SHP77 (cell line): Measurements from ENCODE around the gene DNAJA3.

Experiments used
- DNase-seq, 2 experiments: peaks; one replicate each; lab custom pipeline; 2025; lab: John Stamatoyannopoulos, UW

The DNAJA3 gene

DNA sequence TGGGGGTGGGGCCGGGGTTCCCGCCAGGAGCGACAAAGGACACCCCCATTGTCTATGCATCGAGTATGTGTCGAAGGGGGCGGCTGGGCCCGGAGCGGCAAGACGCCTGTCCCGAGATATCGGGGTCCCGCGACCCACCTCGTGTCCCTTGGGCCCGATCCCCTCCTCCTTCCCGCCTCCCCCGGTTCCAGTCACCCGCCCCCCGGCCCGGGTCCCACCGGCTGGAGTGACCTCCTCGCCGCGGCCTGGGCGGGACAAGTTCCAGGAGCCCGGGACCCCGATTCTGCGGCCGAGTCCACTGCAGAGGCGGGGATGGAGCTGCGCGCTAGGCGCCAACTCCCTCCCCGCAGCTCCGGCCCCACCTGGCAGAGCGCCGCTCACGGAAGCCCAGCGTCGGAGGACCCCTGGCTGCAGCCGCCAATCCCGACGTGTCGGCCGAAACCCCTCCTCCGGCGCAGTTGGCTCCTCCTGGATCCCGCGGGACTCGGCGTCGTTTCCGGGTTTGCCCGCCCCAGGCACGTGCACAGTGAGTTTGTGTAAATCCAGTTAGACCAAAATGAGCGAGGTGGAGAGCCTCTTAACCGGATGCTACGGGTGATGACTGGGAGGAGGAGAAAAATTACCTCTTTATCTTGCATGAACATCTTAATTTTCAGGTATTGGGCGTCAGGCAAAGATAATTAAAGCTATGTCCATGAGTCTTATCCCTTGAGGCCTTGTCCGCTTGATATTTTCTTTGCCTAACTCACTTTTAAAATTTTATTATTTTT, 48.7 kb downstream of the DNAJA3 start, which contains the start of gene NMRAL1:
Gene NMRAL1 (minus strand): TSS at position 434 of the 770 bp plus-strand sequence. CDS start 493 bp downstream, outside the sequence.
- peak; percentile 94 to 97 for DNase-seq

GRCh38 chr16:4475880-4476788, 50.5 kb downstream of the DNAJA3 start, which contains the start of gene HMOX2:
HMOX2 (plus strand) TSS chr16:4476398; CDS start chr16:4505525, 29,127 bp downstream.
- peak; percentile 85 to 90 for DNase-seq

- peak in 1 of 2 experiments; percentile 17 for DNase-seq
These were observed 52.3 kb downstream of the DNAJA3 start for GRCh38 chr16:4477966-4478365.

- DNase-seq: no peak
These were observed 55.9 kb downstream of the DNAJA3 start for GRCh38 chr16:4481526-4481925.

- no peak for DNase-seq
These were observed 56.3 kb downstream of the DNAJA3 start for GRCh38 chr16:4481963-4482362.

GRCh38 chr16:4486126-4486893, 60.6 kb downstream of the DNAJA3 start:
- DNase-seq: no peak

GRCh38 chr16:4487955-4488498, 62.4 kb downstream of the DNAJA3 start:
- no peak for DNase-seq

DNA sequence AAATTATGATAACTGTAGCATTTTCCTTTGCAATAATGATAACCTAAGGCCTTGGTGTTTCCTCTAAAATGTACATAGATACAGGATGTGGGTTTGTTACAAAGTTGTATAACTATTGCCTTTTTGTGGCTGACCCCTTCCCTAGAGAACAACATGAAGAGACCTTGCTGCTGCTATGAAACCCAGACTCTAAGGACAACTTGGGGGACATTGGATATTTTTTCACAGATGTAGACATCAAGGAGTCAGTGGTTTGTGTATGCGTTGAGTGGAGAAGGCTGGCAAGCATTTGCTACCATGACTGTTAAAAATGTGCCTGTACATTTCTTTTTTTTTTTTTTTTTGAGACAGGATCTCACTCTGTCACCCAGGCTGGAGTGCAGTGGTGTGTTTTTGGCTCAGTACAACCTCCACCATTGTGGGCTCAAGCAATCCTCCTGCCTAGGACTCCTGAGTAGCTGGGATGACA, 62.9 kb downstream of the DNAJA3 start:
- DNase-seq: no peak

DNA sequence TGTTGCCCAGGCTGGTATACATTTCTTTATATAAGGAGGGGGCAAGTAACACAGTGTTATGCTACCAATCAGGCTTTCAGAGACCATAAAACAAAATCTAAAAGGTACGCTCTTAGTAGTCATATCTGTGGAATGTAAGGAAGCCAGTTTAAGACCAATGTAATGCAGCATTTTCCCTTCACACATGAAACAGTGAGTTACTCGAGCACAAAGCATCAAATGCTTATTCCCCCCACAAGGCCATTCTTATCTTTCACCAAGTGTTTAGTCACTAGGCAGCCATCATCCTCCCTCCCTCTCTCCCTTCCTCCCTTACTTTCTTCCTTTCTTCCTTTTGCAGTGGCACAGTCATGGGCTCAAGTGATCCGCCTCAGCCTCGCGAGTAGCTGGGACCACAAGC, 63.4 kb downstream of the DNAJA3 start:
- no peak for DNase-seq

- no peak for DNase-seq
These were observed 66.2 kb downstream of the DNAJA3 start for GRCh38 chr16:4491898-4492297.

GRCh38 chr16:4494746-4495490, 69.2 kb downstream of the DNAJA3 start:
- no peak for DNase-seq

- DNase-seq: no peak
These were observed 70.1 kb downstream of the DNAJA3 start for GRCh38 chr16:4495766-4496165.

DNA sequence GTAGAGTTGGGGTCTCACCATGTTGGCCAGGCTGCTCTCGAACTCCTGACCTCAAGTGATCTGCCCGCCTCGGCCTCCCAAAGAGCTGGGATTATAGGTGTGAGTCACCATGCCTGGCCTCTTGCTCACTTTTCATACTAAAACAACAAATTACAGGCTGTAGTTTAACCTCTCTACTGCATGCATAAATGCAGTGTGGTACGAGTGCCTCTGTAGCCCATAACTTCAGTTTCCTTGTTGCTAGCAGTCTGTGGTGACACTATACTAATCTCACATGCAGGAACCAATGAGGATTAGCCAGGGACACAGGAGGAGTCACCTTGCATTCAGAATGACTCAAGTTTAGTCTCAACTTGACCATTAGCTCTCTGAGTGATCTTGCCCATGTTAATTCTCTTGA, 70.6 kb downstream of the DNAJA3 start:
- no peak for DNase-seq

DNA sequence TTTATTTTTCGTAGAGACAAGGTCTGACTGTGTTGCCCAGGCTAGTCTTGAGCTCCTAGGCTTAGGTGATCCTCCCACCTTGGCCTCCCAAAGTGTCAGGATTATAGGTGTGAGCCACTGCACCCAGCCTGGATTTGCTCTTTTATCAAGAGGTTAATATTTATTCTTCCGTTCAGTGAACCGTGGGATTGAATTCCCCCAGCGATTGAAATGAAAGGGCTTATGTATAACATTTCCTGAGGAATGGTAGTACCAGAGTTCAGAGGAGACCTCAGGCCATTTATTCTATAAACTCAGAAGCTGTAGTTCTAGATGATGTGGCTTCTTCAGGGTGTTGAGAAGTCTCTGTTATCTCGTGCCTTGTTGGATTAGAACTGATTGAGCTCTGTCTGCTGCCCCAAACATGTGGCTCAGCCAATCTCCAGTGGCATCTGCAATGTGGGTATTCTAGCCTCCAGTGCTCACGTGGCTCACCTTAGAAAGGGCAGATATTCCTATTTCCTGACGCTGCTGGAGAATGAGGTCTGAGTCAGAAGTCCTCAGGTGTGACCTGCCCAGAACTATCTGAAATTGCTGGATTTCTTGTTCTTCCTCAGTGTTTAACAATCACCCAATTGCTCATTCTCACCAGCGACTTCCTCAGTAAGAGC, 73.0 kb downstream of the DNAJA3 start:
- DNase-seq: no peak

- DNase-seq: no peak
These were observed 73.5 kb downstream of the DNAJA3 start for GRCh38 chr16:4499196-4499555.

- DNase-seq: no peak
These were observed 74.6 kb downstream of the DNAJA3 start for GRCh38 chr16:4500272-4500671.

DNA sequence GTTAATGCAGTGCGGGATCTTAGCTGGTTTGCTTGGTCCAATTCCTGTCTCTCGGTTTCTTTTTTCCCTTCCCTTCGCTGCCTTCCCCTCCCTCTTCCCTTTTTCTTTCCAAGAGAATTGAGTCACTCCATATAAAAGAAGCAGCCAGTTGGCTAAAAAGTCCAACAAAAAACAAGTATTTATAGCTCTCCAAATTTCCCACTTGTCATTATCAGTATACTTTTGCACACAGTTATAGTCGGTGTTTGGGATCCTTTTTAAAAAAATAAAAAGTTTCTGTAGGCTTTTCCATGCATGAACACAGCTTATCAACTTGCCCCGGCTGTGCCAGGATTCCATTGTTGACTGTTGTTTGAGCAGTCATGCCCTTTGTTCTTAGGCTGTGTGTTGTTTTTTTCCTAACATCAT, 75.4 kb downstream of the DNAJA3 start:
- DNase-seq: no peak

DNA sequence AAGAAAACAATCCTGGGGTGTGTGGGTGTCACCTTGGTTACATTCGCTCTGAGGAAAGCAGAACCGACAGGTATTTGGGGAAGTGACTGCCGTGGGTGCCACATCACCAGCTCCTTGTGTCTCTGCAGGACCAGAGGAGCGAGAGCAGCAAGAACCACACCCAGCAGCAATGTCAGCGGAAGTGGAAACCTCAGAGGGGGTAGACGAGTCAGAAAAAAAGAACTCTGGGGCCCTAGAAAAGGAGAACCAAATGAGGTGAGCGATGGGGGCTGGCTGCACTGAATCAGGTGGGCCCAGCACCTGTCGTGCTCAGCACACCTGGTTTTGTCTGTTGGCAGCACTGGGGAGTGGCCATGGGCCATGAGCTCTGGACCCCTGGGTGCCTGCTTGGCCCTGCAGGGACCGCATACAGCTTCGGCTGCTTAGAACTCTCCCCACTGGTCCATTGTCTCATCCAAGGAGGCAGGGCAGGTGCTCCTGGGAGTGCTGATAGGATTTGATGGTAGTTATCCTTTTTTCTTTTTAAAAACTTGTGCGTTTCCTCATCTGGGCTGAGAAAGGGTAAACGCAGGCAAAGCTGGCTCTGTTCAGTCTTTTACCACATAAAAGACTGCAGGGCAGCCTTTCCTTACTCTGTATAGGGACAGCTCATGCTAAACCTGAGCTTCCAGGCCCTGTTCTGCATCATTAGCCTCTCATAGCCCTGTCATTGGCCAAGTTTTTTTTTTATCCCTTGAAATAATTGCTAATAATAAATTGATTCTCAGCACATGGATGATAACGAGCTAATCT, 79.9 kb downstream of the DNAJA3 start:
- DNase-seq: no peak
